NAMALWA (cell line): ENCODE data around the gene CRACDL.
"Not testable (repeated sequence)": the region's sequence is repeated elsewhere in the genome, so short reads cannot be mapped to it uniquely, and the experiment has no call there.

Experiments
- DNase-seq: peaks from one replicate; pipeline ENCODE4 v3.0.0-alpha.2; 2015; ENCODE audit warnings: low spot score

CRACDL gene

DNA sequence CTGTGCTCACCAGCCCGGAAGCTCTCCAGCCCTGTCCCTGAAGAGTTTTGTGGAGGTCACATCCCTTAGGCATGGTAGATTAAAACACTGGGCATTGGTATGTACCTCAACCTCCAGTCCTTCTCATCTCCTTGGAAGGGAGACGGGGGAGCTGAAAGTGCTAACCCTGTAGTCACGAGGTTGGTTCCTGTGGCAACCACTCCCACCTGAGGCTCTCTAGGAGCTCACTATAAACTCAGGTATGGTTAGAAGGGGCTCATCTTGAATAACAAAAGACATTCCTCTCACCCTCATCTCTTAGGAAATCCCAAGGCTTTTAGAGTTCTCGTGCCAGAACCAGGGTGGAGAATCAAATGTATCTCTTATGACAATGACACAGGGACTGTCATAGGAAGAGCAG is 162.1 kb downstream of the CRACDL start:
- no peak for DNase-seq

GRCh38 chr2:98773169-98773568 is 162.9 kb downstream of the CRACDL start:
- DNase-seq = no peak

DNA sequence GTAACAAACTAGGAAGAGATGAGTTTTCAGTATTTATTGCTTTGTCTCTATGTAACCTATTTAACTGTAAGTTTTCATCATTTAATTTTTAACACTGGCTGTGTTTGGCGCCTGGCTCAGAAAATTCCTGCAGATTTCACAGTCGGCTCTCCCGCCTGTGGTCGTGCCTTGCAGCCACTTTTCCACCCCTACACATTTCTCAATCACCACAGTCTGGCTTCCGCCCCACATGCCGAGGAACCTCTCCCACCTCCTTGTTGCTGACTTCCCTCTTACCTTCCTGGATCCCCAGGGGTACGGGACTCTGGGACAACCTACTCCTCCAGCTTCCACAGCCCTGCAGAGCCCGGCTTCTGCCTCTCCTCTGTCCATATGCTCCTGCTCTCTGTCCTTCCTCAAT is 163.5 kb downstream of the CRACDL start:
- DNase-seq = no peak

DNA sequence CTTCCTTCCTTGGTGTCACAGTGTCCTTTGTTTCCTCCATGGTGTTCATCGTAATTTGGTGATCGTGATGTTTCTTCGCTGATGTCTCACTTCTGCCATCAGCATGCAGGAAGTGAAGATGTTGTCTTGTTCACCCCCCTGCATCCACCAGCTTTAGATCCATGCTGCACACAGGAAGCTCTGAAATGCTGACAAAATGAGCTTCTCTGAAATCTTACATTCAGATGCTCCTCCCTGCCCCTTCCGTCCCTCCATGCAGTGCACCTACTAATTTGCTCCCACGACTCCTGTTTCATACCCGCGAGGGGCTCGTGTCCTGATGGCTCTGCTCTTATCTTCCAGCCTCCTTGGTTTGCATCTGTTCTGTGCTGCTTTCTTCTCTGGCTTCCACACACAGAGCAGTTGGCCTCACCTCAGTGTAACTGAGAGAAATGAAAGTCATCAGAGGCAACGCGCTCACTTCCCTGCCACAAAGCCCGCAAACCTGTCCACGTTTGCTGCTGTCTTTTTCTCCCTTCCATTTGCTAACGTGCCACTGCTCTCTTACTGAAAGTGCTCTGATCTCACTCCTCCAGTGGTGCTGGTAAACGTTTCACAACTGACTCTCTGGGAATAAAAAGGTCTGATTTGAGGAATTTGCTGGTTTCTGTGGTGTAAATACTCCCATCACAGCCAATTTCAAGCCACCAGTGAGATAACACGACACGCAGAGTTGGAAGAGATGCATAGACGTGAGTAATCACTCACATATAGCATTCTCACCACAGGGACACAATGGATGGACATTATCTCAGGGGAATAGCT is 164.1 kb downstream of the CRACDL start:
- no peak for DNase-seq

- no peak for DNase-seq
These were observed 164.8 kb downstream of the CRACDL start for GRCh38 chr2:98771264-98771663.

DNA sequence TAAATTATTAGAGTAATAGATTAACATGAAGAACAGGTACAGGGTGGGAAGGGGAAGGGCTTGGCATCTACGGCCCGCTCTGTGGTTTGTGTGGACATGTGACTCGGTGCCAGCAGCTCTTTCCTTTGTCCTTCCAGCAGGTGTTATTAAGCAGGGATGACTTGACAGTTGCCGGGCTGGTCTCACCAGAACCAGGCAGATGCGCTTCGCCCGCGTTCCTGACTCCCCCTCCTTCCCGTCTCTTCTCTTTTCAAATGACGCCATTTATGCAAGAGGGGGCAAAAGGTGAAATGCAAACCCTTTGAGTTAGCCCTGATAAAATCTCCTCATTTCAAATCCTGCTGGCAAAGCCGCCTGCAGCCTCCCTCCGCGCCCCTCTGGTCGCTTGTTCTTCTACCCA is 166.2 kb downstream of the CRACDL start:
- DNase-seq = no peak

GRCh38 chr2:98769114-98769476 is 166.9 kb downstream of the CRACDL start:
- DNase-seq = no peak

DNA sequence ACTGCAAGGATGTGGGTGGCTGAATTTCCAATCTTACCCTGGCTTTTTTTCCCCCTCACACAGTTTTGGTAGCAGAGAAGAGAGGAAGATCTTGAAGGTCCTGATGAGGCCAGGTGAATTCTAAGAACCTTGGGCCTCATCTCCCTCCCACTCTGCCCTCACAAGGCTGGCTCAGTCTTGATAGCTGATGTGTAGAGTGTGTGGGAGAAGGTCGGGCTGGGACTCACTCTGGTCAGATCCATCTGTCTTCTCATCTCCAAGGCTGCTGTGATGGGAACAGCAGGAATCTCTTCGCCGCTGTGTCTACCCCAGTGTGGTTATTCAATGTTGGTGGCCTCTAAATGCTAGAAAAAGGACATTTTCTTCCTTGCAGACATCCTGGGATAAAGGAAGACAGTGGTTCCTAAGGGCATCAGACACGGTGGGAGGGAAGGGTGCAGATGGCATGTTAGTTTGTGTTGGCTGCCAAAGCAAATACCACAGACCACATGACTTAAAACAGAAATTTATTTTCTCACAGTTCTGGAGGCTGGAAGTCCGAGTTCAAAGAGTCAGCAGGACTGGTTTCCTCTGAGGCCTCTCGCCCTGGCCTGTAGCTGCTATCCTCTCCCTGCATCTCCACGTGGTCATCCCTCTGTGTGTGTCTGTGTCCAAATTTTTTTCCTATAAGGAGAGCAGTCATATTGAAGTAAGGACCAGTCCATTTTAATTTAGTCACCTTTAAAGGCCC is 167.5 kb downstream of the CRACDL start:
- no peak for DNase-seq

GRCh38 chr2:98764499-98764898 is 171.5 kb downstream of the CRACDL start:
- no peak for DNase-seq

GRCh38 chr2:98763209-98763951 is 172.6 kb downstream of the CRACDL start:
- DNase-seq = no peak

- DNase-seq = no peak
These were observed 174.1 kb downstream of the CRACDL start for GRCh38 chr2:98761909-98762308.

DNA sequence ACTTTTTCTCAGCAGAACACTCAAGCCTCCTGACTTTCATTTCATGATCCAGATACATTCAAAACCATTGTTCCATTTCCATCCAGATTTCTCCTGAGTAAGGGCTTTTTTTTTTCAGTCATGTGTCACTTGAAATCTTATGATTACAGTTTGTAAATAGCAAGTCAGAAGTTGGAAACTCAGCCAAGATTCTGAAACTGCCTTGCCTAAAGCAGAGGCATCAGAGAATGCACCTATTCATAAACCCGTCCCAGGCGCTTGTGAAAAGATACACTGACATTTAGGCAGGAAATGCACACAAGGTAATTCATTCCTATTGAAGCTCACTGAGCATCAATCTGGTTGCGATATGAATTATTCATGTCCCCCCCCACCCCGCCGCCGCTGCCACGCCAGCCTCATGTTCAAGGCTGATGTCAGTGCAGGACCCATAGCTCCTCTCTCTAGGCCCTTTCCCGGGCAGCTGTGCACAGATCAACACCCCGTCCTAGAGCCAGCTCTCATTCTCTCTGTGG is 174.7 kb downstream of the CRACDL start:
- no peak for DNase-seq

DNA sequence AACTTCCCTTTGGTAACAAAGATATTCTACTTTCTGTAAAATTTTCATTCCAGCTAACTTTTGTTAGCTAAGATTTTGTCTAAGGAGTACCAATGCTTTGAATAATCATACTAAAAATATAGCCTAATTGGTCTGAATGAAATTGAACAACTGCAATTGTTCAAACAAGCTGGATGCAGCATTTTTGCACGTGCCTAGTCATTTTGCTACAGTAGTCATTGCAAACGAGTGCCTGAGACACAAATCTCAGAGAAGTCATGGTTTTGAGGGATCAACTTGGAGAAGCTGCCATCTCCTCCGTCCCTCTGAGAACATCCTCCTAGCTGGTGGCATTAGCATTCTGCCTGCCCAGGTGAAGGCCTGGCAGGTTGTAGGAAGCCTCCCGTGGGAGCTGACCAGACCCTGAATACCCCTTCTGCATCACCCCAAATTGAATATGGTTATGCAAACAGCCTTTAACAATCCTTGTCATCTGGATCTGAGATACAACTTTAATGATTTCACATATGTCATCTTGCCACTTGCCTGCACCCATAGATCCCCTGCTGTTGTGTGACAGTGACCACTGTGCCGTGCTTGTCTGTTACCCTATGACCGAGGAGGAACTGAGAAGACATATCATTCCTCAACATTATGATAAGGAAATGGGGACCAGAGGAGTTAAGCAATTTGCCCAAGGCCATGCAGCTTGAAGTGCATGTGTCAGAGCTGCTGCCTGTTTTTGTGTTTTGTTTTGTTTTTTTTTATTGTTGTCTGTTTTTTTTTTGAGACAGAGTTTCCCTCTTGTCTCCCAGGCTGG is 176.0 kb downstream of the CRACDL start:
- DNase-seq = peak; percentile 20

DNA sequence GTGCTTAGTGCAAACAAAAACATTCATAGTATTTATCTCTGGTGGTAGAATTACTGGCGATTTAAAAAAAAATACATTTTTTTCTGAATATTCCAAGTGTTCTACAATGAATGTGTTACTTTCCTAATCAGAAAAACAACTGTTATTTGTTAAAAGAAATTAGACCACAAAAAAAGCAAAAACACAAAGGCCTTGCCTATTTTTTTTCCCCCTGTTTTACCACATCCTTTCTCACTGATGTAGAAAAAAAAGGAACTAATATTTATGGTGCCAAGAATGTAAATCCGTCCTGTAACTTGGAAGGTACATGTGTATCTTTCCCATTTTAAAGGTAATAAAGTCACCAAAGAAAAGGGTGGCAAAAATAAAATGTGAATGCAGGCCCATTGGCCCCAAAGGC is 176.7 kb downstream of the CRACDL start:
- peak; percentile 34 for DNase-seq

GRCh38 chr2:98757904-98758421 is 178.1 kb downstream of the CRACDL start:
- DNase-seq = peak; percentile 85

DNA sequence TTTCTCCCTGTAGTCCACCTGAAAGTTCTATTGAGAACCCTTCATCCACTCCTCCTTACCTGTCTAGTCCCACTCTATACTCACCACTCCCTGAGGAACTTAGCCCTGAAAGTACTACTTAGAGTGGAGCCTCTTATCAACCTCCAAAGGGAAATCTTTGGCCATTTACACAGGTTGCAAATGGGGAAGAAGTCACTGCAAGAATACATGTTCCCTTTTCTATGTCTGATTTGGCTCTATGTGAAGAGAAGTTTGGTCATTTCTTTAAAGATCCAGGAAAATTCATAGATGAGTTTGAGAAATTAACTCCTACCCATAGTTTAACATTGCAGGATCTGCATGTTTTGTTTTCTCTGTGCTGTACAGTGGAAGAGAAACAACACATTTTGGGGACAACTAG is 182.2 kb downstream of the CRACDL start:
- no peak for DNase-seq

DNA sequence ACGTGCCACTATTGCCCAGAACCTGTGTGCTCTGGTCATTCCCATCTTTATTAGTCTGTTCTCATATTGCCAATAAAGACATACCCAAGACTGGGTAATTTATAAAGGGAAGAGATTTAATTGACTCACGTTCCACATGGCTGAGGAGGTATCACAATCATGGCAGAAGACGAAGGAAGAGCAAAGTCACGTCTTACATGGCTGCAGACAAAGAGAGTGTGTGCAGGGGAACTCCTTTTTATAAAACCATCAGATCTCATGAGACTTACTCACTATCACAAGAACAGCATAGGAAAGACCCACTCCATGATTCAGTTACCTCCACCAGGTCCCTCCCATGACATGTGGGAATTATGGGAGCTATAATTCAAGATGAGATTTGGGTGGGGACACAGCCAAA is 183.3 kb downstream of the CRACDL start:
- DNase-seq = not testable (repeated sequence)

GRCh38 chr2:98751748-98752147 is 184.3 kb downstream of the CRACDL start:
- DNase-seq = no peak

- no peak for DNase-seq
These were observed 185.3 kb downstream of the CRACDL start for GRCh38 chr2:98750593-98751282.

DNA sequence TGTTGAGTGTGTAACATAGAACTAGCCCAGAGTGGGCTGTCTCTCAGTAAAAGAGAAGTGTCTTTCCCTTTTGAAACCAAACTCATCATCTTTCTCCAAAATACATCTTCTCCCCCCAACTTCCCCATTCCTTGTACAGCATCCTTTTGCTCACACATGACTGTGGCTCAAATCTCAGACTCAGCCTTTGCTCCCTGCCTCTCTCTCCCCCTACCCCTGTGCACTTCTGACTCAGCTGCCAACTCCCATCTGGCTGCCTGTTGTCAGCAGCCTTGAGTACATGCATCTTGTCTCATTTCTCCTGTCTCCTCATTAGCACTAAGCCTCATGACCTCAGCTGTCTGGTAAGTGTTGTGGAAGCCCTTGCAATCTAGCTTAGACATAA is 187.0 kb downstream of the CRACDL start:
- no peak for DNase-seq
